HG03097 (cell line): ENCODE measurements around the gene ADCY6.
"Not testable (repeated sequence)": the region's sequence is repeated elsewhere in the genome, so short reads cannot be mapped to it uniquely, and the experiment has no call there.

Experiments used
- ATAC-seq: cut with Tn5 transposase; IDR thresholded peaks from one replicate; pipeline ENCODE4 v1.9.1; 2021; ENCODE audit not compliant: unreplicated experiment, low FRiP score

The ADCY6 gene

DNA sequence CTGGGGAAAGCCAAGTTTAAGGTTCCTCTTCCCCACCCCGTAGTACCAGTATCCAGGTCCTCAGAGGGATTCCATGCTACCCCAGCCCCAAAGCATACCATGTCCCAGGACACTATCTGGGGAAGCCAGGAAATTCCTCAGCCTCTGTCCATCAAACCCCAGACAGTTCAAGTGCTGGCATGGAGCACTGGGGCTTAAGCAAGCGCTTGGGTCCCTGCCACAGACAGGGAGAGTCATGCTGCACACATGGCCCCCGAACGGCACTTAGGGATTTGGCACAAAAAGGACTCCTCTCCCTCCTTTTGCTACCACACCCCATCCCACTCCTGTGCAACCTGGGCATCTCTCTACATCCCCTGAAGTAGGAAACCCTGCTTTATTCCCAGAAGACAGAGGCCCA, 21.8 kb downstream of the ADCY6 start:
- ATAC-seq, result no peak

- no peak for ATAC-seq
Observed at GRCh38 chr12:48765753-48766162, 23.1 kb downstream of the ADCY6 start.

DNA sequence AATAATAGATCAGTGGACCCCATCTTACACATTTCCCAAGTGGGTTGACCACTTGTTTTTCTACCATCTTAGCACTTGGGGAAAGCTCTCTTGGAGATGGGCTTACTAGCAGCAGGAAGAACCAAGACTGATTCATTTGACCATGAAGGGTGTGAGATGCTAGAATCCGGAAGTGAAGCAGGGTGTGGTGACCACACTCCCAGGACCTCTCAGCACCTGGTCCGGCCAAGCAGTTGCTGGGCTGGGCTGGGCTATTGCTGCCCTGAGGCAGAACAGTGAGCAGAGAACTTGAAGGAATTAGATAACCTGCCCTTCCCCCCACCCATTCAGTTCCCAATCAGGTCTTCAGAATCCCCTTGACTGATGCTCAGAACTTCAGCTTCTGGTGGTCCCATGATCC, 24.4 kb downstream of the ADCY6 start:
- ATAC-seq, result no peak

- ATAC-seq, result no peak
Observed at GRCh38 chr12:48758737-48759136, 30.2 kb downstream of the ADCY6 start.

DNA sequence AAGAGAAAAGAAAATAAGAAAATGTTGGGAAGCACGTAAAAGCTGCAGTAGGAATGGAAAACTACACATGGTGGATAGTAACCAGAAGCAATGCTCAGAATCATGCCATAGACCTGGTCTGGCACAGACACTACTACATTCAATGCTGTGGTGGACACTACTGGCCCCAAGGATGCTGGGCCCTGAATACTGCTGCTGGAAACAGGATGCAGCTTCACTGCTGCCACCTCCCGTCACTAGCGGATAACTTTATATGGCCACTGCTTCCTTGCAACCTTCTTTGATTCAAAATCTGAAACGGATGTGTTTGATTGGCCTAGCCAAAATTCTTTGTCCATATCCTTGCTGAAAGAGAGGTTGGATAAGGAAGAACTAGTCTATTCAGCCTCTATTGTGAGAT, 30.7 kb downstream of the ADCY6 start:
- no peak for ATAC-seq

- ATAC-seq, result no peak
Observed at GRCh38 chr12:48750769-48751356, 38.0 kb downstream of the ADCY6 start.

DNA sequence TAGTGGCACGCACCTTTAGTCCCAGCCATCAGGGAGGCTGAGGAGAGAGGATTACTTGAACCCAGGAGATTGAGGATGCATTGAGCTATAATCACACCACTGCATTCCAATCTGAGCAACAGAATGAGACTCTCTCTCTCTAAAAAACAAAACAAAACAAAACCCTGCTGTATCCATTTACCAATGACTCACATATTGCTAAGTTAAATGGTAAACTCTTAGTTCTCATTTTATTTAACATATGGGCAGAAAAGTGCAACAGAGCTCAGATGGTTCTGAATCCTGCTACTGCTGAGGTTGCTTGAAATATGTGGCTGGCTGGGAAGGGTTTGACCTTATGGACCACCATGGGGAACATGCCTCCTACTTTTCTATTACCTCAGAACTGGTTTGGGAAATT, 38.7 kb downstream of the ADCY6 start:
- ATAC-seq, result no peak

DNA sequence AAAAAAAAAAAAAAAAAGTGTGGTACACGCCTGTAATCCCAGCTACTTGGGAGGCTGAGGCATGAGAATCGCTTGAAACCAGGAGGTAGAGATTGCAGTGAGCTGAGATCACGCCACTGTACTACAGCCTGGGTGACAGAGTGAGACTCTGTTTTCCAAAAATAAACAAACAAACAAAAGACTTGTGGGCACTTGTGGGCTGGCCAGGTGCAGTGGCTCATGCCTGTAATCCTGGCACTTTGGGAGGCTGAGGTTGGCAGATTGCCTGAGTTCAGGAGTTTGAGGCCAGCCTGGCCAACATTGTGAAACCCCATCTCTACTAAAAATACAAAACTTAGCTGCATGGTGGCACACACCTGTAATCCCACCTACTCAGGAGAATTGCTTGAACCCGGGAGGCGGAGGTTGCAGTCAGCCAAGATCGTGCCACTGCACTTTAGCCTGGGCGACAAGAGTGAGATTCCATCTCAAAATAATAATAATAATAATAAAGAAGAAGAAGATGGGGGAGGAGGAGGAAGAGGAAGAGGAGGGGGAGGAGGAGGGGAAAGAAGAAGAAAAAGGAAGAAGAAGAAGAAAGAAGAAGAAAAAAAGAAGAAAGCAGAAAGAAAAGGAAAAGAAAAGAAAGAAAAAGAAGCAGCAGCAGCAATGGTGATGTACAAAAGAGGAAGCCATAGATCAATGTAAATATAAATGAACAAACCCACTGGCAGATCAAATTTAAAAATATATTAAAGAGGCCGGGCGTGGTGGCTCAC, 44.5 kb downstream of the ADCY6 start:
- no peak for ATAC-seq

GRCh38 chr12:48739618-48740269, 49.1 kb downstream of the ADCY6 start:
- no peak for ATAC-seq

- ATAC-seq, result no peak
Observed at GRCh38 chr12:48736456-48736855, 52.4 kb downstream of the ADCY6 start.

GRCh38 chr12:48728807-48729206, 60.1 kb downstream of the ADCY6 start:
- ATAC-seq, result no peak

DNA sequence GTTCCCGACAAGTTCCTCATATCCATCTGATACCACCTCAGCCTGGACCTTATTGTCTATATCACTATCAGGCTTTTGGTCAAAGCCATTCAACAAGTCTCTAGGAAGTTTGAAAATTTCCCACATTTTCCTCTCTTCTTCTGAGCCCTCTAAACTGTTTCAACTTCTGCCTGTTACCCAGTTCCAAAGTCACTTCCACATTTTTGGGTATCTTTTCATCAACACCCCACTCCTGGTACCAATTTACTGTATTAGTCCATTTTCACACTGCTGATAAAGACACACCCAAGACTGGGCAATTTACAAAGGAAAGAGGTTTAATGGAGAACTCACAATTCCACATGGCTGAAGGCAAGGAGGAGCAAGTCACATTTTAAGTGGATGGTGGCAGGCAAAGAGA, 68.2 kb downstream of the ADCY6 start:
- not testable (repeated sequence) for ATAC-seq

GRCh38 chr12:48720171-48720570, 68.7 kb downstream of the ADCY6 start:
- not testable (repeated sequence) for ATAC-seq

DNA sequence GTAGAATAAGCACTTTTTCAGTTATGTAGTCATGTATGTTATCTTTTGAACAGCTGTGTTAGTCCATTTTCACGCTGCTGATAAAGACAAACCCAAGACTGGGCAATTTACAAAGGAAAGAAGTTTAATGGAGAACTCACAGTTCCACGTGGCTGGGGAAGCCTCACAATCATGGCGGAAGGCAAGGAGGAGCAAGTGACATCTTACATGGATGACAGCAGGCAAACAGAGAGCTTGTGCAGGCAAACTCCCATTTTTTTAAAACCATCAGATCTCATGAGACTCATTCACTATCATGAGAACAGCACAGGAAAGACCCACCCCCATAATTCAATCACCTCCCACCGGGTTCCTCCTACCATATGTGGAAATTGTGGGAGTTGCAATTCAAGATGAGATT, 69.9 kb downstream of the ADCY6 start:
- ATAC-seq, result not testable (repeated sequence)

DNA sequence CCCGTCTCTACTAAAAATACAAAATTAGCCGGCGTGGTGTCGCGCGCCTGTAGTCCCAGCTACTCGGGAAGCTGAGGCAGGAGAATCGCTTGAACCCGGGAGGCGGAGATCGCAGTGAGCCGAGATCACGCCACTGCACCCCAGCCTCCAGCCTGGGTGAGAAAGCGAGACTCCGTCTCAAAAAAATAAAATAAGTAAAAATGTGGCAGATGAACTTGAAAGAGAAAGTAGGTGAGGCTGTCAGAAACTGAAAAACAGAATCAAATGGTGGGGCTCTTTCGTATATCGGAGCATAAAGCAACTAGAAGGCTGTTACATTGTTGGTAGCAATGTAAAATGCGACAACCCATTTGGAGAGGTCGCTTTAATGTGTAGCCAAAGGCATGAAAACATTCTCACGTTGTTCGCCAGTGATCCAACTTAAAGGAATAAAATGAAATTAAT, 71.6 kb downstream of the ADCY6 start:
- no peak for ATAC-seq

DNA sequence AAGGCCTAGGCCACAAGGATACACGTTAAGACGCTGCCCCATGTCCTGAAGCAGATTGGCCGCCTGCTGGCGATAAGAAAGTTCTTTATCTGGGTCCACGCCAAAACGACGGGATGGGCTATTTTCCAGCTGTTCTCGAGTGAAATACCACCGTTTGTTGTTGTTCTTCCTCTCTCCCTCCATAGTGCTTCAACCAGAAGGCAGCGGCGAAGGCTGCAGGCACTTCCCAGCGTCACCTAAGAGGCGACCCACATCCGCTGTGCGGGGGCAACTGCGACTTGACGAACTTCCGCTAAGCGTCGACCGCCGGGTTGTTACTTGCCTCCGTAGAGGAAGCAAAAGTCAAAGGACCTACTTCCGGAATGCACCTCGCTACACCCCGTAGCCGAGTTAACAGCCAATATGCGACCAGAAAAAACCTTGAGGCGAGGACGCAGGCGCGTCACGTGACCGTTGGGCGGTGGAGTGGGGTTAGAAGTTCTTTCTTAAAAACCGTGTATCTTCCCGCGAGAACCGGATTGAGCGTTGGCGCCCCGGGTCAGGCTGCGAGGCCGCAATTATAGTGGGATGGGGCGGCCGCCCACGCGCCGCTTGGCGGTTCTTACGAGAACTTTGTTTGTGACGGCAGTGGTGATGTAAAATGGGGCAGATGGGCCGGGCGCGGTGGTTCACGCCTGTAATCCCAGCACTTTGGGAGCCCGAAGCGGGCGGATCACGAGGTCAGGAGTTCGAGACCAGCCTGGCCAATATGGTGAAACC, 72.2 kb downstream of the ADCY6 start, which contains the start of gene CCNT1:
CCNT1 (minus strand) TSS at position 215 of the 759 bp plus-strand sequence; CDS start at position 183, 32 bp downstream.
- ATAC-seq, result peak; percentile 93
